ENCODE results near the gene EHMT1. TPM values are rescaled to one million over a fixed set of nuclear protein-coding genes. Genes with fewer than 3 reads are reported as not detected.
"Not testable (repeated sequence)": the region's sequence is repeated elsewhere in the genome, so short reads cannot be mapped to it uniquely, and the experiment has no call there.

EHMT1 gene
- total RNA-seq, 1 donor from 2014 or later = 162 TPM

GRCh38 chr9:137802521-137803243, 183.9 kb downstream of the EHMT1 start:
- peaks cover 35% of the 10 kb centered on the region for H3K36me3 Mint-ChIP-seq (ENCODE audit: unreplicated experiment)
- TF ChIP-seq CTCF (IDR thresholded peaks at IDR 0.05; ENCODE audit: partially characterized antibody, unreplicated experiment) = no peak
- H3K27me3 Mint-ChIP-seq (ENCODE audit: unreplicated experiment) = peaks cover 2% of the 10 kb centered on the region
- no peak for DNase-seq
- no peak overlapping the region for H3K27ac Mint-ChIP-seq (ENCODE audit: unreplicated experiment)
- peaks cover 2% of the 10 kb centered on the region for H3K4me1 Mint-ChIP-seq (ENCODE audit: low read depth, unreplicated experiment)
- H3K4me3 Mint-ChIP-seq (ENCODE audit: unreplicated experiment) = no peak overlapping the region
- H3K9me3 Mint-ChIP-seq (ENCODE audit: unreplicated experiment) = peaks cover 13% of the 10 kb centered on the region

- Mint-ChIP-seq H3K27ac (ENCODE audit: unreplicated experiment) (no peak overlapping the region), H3K36me3 (ENCODE audit: unreplicated experiment) (peaks cover 37% of the 10 kb centered on the region), H3K27me3 (ENCODE audit: unreplicated experiment) (peaks cover 2% of the 10 kb centered on the region), H3K9me3 (ENCODE audit: unreplicated experiment) (peaks cover 8% of the 10 kb centered on the region), H3K4me1 (ENCODE audit: low read depth, unreplicated experiment) (no peaks in the 10 kb centered on the region), H3K4me3 (ENCODE audit: unreplicated experiment) (no peak overlapping the region)
- no peak for DNase-seq
- TF ChIP-seq CTCF (IDR thresholded peaks at IDR 0.05; ENCODE audit: partially characterized antibody, unreplicated experiment) = no peak
Observed at GRCh38 chr9:137804908-137805630, 186.3 kb downstream of the EHMT1 start.

GRCh38 chr9:137807721-137808703, 189.2 kb downstream of the EHMT1 start:
- peaks cover 8% of the 10 kb centered on the region for H3K9me3 Mint-ChIP-seq (ENCODE audit: unreplicated experiment)
- no peak overlapping the region for H3K4me3 Mint-ChIP-seq (ENCODE audit: unreplicated experiment)
- H3K4me1 Mint-ChIP-seq (ENCODE audit: low read depth, unreplicated experiment) = no peaks in the 10 kb centered on the region
- peaks cover 4% of the 10 kb centered on the region for H3K27me3 Mint-ChIP-seq (ENCODE audit: unreplicated experiment)
- DNase-seq = no peak
- peaks cover 42% of the 10 kb centered on the region for H3K36me3 Mint-ChIP-seq (ENCODE audit: unreplicated experiment)
- H3K27ac Mint-ChIP-seq (ENCODE audit: unreplicated experiment) = no peak overlapping the region
- no peak for TF ChIP-seq CTCF (IDR thresholded peaks at IDR 0.05; ENCODE audit: partially characterized antibody, unreplicated experiment)

GRCh38 chr9:137809040-137809576, 190.3 kb downstream of the EHMT1 start:
- H3K27me3 Mint-ChIP-seq (ENCODE audit: unreplicated experiment) = peaks cover 4% of the 10 kb centered on the region
- peaks cover 8% of the 10 kb centered on the region for H3K9me3 Mint-ChIP-seq (ENCODE audit: unreplicated experiment)
- peak overlapping the region; percentile 72 for H3K27ac Mint-ChIP-seq (ENCODE audit: unreplicated experiment)
- H3K4me3 Mint-ChIP-seq (ENCODE audit: unreplicated experiment) = no peak overlapping the region
- DNase-seq = peak; percentile 39
- H3K36me3 Mint-ChIP-seq (ENCODE audit: unreplicated experiment) = peaks cover 33% of the 10 kb centered on the region
- TF ChIP-seq CTCF (IDR thresholded peaks at IDR 0.05; ENCODE audit: partially characterized antibody, unreplicated experiment) = no peak
- H3K4me1 Mint-ChIP-seq (ENCODE audit: low read depth, unreplicated experiment) = no peaks in the 10 kb centered on the region

- H3K36me3 Mint-ChIP-seq (ENCODE audit: unreplicated experiment) = peaks cover 26% of the 10 kb centered on the region
- H3K27me3 Mint-ChIP-seq (ENCODE audit: unreplicated experiment); H3K4me3 Mint-ChIP-seq (ENCODE audit: unreplicated experiment); DNase-seq; H3K4me1 Mint-ChIP-seq (ENCODE audit: low read depth, unreplicated experiment): not testable (repeated sequence)
- H3K27ac Mint-ChIP-seq (ENCODE audit: unreplicated experiment) = peak overlapping the region; percentile 18
- H3K9me3 Mint-ChIP-seq (ENCODE audit: unreplicated experiment) = peaks cover 12% of the 10 kb centered on the region
Observed at GRCh38 chr9:137809726-137810450, 191.1 kb downstream of the EHMT1 start.
